Measurements from ENCODE around the gene ST3GAL6. TPM values are rescaled to one million over a fixed set of nuclear protein-coding genes. Genes with fewer than 3 reads are reported as not detected.
A peak's percentile ranks its signal among the peaks of the same experiment; 100 is the strongest.

Gene ST3GAL6
- total and polyA plus RNA-seq, 2 of the 13 experiments (the other 11 are each of a cell fraction or from before 2014, with no cell fraction given): 17.5 to 23.2 TPM

DNA sequence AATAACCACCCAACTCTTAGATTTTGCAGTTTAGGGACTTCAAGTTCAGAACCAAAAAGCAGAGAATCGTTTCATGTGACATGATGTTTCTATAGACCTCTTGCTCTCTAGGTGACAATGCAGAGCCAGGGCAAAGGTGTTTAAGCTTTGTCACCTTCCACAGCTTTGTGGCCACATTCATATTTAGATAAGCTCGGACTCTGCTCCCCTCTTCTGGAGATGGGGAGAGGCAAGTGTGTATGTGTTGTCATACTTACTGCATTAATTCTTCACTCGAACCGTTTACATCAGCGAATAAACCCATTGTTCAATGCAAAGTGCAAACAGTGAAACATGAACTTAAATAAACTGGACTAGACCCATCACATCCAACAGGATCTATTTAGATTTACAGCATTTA, 33.2 kb downstream of the ST3GAL6 start (continued):
- TF ChIP-seq, protein P1, sequence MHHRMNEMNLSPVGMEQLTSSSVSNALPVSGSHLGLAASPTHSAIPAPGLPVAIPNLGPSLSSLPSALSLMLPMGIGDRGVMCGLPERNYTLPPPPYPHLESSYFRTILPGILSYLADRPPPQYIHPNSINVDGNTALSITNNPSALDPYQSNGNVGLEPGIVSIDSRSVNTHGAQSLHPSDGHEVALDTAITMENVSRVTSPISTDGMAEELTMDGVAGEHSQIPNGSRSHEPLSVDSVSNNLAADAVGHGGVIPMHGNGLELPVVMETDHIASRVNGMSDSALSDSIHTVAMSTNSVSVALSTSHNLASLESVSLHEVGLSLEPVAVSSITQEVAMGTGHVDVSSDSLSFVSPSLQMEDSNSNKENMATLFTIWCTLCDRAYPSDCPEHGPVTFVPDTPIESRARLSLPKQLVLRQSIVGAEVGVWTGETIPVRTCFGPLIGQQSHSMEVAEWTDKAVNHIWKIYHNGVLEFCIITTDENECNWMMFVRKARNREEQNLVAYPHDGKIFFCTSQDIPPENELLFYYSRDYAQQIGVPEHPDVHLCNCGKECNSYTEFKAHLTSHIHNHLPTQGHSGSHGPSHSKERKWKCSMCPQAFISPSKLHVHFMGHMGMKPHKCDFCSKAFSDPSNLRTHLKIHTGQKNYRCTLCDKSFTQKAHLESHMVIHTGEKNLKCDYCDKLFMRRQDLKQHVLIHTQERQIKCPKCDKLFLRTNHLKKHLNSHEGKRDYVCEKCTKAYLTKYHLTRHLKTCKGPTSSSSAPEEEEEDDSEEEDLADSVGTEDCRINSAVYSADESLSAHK (CRISPR knock-in tag; IDR thresholded peaks at IDR 0.05; ENCODE audit: borderline replicate concordance): no peak
- TF ChIP-seq RFX3 (CRISPR knock-in tag; IDR thresholded peaks at IDR 0.05) (no peak), POLR2A (IDR thresholded peaks at IDR 0.05; ENCODE audit: insufficient read depth in 1 of 2, low read depth in 2 of 2, low read length in 2 of 2) (0 out of 4 replicates have a peak, but pooled peaks of 1 of the 2 experiments have one; percentile 24), NFIC (IDR thresholded peaks at IDR 0.05; ENCODE audit: low read length) (no peak), GATAD2A (CRISPR knock-in tag; IDR thresholded peaks at IDR 0.05) (peak; percentile 48; the same call in 1 of the 2 replicates), STAG1 (CRISPR knock-in tag; IDR thresholded peaks at IDR 0.05) (peak; percentile 84), KDM5B (CRISPR knock-in tag; IDR thresholded peaks at IDR 0.05; ENCODE audit: borderline replicate concordance) (no peak), FOXA1 (IDR thresholded peaks at IDR 0.05) (no peak), FOXA1 (CRISPR knock-in tag; IDR thresholded peaks at IDR 0.05) (0 out of 2 replicates have a peak, but pooled peaks have one; percentile 18), ZNF256 (CRISPR knock-in tag; conservative IDR thresholded peaks at IDR 0.05) (no peak)
- TF ChIP-seq, protein P2, sequence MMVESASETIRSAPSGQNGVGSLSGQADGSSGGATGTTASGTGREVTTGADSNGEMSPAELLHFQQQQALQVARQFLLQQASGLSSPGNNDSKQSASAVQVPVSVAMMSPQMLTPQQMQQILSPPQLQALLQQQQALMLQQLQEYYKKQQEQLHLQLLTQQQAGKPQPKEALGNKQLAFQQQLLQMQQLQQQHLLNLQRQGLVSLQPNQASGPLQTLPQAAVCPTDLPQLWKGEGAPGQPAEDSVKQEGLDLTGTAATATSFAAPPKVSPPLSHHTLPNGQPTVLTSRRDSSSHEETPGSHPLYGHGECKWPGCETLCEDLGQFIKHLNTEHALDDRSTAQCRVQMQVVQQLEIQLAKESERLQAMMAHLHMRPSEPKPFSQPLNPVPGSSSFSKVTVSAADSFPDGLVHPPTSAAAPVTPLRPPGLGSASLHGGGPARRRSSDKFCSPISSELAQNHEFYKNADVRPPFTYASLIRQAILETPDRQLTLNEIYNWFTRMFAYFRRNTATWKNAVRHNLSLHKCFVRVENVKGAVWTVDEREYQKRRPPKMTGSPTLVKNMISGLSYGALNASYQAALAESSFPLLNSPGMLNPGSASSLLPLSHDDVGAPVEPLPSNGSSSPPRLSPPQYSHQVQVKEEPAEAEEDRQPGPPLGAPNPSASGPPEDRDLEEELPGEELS (CRISPR knock-in tag; IDR thresholded peaks at IDR 0.05): 0 out of 2 replicates have a peak, but pooled peaks have one; percentile 35
- TF ChIP-seq, protein P3, sequence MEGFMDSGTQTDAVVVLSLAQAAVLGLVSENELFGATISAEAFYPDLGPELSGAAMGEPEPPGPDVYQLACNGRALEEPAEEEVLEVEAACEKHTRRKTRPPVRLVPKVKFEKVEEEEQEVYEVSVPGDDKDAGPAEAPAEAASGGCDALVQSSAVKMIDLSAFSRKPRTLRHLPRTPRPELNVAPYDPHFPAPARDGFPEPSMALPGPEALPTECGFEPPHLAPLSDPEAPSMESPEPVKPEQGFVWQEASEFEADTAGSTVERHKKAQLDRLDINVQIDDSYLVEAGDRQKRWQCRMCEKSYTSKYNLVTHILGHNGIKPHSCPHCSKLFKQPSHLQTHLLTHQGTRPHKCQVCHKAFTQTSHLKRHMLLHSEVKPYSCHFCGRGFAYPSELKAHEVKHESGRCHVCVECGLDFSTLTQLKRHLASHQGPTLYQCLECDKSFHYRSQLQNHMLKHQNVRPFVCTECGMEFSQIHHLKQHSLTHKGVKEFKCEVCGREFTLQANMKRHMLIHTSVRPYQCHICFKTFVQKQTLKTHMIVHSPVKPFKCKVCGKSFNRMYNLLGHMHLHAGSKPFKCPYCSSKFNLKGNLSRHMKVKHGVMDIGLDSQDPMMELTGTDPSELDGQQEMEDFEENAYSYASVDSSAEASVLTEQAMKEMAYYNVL (CRISPR knock-in tag; IDR thresholded peaks at IDR 0.05; ENCODE audit: borderline replicate concordance): no peak
- TF ChIP-seq, protein P4, sequence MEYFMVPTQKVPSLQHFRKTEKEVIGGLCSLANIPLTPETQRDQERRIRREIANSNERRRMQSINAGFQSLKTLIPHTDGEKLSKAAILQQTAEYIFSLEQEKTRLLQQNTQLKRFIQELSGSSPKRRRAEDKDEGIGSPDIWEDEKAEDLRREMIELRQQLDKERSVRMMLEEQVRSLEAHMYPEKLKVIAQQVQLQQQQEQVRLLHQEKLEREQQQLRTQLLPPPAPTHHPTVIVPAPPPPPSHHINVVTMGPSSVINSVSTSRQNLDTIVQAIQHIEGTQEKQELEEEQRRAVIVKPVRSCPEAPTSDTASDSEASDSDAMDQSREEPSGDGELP (IDR thresholded peaks at IDR 0.05; ENCODE audit: borderline replicate concordance, low read depth): no peak
- TF ChIP-seq, protein P5, sequence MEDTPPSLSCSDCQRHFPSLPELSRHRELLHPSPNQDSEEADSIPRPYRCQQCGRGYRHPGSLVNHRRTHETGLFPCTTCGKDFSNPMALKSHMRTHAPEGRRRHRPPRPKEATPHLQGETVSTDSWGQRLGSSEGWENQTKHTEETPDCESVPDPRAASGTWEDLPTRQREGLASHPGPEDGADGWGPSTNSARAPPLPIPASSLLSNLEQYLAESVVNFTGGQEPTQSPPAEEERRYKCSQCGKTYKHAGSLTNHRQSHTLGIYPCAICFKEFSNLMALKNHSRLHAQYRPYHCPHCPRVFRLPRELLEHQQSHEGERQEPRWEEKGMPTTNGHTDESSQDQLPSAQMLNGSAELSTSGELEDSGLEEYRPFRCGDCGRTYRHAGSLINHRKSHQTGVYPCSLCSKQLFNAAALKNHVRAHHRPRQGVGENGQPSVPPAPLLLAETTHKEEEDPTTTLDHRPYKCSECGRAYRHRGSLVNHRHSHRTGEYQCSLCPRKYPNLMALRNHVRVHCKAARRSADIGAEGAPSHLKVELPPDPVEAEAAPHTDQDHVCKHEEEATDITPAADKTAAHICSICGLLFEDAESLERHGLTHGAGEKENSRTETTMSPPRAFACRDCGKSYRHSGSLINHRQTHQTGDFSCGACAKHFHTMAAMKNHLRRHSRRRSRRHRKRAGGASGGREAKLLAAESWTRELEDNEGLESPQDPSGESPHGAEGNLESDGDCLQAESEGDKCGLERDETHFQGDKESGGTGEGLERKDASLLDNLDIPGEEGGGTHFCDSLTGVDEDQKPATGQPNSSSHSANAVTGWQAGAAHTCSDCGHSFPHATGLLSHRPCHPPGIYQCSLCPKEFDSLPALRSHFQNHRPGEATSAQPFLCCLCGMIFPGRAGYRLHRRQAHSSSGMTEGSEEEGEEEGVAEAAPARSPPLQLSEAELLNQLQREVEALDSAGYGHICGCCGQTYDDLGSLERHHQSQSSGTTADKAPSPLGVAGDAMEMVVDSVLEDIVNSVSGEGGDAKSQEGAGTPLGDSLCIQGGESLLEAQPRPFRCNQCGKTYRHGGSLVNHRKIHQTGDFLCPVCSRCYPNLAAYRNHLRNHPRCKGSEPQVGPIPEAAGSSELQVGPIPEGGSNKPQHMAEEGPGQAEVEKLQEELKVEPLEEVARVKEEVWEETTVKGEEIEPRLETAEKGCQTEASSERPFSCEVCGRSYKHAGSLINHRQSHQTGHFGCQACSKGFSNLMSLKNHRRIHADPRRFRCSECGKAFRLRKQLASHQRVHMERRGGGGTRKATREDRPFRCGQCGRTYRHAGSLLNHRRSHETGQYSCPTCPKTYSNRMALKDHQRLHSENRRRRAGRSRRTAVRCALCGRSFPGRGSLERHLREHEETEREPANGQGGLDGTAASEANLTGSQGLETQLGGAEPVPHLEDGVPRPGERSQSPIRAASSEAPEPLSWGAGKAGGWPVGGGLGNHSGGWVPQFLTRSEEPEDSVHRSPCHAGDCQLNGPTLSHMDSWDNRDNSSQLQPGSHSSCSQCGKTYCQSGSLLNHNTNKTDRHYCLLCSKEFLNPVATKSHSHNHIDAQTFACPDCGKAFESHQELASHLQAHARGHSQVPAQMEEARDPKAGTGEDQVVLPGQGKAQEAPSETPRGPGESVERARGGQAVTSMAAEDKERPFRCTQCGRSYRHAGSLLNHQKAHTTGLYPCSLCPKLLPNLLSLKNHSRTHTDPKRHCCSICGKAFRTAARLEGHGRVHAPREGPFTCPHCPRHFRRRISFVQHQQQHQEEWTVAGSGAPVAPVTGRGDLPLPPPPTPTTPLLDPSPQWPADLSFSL (CRISPR knock-in tag; IDR thresholded peaks at IDR 0.05): peak; percentile 55; the same call in 1 of the 2 replicates
- TF ChIP-seq, protein P6, sequence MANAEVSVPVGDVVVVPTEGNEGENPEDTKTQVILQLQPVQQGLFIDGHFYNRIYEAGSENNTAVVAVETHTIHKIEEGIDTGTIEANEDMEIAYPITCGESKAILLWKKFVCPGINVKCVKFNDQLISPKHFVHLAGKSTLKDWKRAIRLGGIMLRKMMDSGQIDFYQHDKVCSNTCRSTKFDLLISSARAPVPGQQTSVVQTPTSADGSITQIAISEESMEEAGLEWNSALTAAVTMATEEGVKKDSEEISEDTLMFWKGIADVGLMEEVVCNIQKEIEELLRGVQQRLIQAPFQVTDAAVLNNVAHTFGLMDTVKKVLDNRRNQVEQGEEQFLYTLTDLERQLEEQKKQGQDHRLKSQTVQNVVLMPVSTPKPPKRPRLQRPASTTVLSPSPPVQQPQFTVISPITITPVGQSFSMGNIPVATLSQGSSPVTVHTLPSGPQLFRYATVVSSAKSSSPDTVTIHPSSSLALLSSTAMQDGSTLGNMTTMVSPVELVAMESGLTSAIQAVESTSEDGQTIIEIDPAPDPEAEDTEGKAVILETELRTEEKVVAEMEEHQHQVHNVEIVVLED (CRISPR knock-in tag; IDR thresholded peaks at IDR 0.05; ENCODE audit: borderline replicate concordance): no peak
